ENCODE data around the gene WDFY4.

The WDFY4 gene

DNA sequence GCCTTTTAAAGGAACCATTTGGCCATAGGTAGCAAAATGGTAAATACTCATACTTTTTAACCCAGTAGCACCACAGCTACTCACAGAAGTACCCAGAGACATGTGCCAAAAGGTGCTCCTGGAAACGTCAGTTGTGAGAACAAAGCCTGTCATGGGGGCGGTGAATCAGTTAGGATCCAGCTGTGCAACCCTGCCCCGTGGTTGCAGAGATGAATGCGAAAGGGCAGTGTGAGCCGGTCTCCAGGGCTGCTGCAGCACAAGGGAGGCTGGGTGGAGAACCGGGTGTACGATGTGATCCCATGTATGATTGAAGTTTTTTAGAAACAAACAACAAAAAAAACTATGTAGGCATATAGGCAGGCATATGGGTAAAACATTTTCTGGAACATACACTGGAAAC, 256.3 kb downstream of the WDFY4 start:
- no peak for DNase-seq (ENCODE audit: low read depth in 1 of 2, low spot score in 1 of 2)

DNA sequence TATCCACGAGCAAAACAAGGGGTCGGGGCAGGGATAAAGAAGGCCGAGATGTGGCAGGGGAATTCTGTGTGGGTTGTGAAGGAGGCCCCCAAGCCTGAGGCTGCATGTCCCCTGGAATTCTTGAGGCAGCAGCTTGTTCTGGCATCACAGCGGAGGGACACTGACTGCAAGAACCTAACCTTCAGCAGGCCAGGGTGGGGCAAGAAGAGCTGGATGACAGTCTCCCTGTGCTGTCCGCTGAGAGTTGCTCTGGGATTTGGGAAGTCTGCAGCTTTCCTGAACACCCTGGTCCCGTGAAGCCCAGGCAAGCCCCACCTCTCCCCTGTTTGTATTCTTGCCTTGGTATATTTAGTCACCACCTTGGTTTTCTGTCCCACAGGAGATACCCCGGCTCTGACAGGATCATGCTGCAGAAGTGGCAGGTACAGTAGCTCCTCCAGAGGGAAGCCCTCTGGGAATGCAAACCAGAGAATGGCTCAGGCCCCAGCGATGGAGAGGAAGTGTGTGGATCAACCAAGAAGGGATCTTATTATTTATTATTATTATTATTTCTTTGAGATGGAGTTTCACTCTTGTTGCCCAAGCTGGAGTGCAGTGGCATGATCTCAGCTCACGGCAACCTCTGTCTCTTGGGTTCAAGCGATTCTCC, 256.9 kb downstream of the WDFY4 start:
- DNase-seq (ENCODE audit: low read depth in 1 of 2, low spot score in 1 of 2): no peak

- DNase-seq (ENCODE audit: low read depth in 1 of 2, low spot score in 1 of 2): no peak
Measured at GRCh38 chr10:48943096-48943495, 258.4 kb downstream of the WDFY4 start.

- DNase-seq (ENCODE audit: low read depth in 1 of 2, low spot score in 1 of 2): no peak
Measured at GRCh38 chr10:48944171-48944570, 259.5 kb downstream of the WDFY4 start.

- DNase-seq (ENCODE audit: low read depth in 1 of 2, low spot score in 1 of 2): no peak
Measured at GRCh38 chr10:48945441-48946130, 260.9 kb downstream of the WDFY4 start.

GRCh38 chr10:48946332-48946731, 261.7 kb downstream of the WDFY4 start:
- no peak for DNase-seq (ENCODE audit: low read depth in 1 of 2, low spot score in 1 of 2)

GRCh38 chr10:48946891-48947500, 262.3 kb downstream of the WDFY4 start:
- DNase-seq (ENCODE audit: low read depth in 1 of 2, low spot score in 1 of 2): no peak

- no peak for DNase-seq (ENCODE audit: low read depth in 1 of 2, low spot score in 1 of 2)
Measured at GRCh38 chr10:48947690-48948469, 263.2 kb downstream of the WDFY4 start.

DNA sequence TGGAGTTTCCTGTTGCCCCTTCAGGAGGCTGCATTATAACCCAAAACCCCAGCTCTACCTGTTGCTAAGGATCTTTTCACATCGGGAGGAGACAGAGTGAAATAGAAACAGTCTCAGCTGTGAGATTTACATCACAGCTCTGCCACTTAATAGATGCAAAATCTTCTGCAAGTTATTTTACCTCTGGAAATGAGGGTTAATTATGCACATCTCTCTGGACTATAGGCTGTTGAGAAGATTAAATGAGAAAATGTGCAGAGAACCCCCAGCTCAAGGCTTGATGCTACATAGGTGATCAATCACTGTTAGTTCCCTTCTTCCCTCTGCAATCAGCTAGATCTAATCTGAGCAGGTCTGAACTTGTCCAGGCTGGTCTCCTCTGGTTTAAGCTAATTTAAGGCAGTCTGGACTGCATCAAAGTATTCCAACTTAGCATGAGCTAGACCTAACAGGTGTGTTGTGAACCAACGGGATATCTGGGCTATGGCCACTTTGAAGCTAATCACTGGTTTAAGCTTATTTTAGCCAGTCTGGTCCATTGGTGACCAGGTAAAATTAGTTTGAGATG, 263.9 kb downstream of the WDFY4 start:
- DNase-seq (ENCODE audit: low read depth in 1 of 2, low spot score in 1 of 2): no peak

DNA sequence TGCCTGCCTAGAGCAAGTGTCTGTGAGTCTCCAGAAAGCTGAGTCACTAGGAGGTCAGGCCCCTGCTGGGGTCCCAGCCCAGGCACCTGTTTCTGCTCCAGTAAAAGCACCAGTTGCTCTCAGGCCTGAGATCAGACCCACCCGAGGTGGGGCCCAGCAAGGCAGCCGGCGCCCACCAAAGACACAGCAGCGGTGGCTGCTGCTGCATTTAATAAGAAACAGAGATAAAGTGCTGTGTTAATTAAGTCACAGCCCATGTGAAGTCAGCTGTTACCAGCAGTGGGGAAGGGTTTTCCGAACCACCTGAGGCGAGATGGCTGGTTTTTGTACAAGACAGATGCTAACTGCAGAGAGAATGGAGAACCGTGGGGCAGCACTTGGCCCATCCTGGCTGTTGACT, 267.0 kb downstream of the WDFY4 start:
- DNase-seq (ENCODE audit: low read depth in 1 of 2, low spot score in 1 of 2): no peak

GRCh38 chr10:48957361-48958151, 272.9 kb downstream of the WDFY4 start:
- no peak for DNase-seq (ENCODE audit: low read depth in 1 of 2, low spot score in 1 of 2)

GRCh38 chr10:48958598-48959190, 274.0 kb downstream of the WDFY4 start:
- DNase-seq (ENCODE audit: low read depth in 1 of 2, low spot score in 1 of 2): no peak

GRCh38 chr10:48964038-48964437, 279.4 kb downstream of the WDFY4 start:
- no peak for DNase-seq (ENCODE audit: low read depth in 1 of 2, low spot score in 1 of 2)

GRCh38 chr10:48965460-48965859, 280.8 kb downstream of the WDFY4 start:
- DNase-seq (ENCODE audit: low read depth in 1 of 2, low spot score in 1 of 2): no peak

- DNase-seq (ENCODE audit: low read depth in 1 of 2, low spot score in 1 of 2): no peak
Measured at GRCh38 chr10:48968036-48968435, 283.4 kb downstream of the WDFY4 start.

DNA sequence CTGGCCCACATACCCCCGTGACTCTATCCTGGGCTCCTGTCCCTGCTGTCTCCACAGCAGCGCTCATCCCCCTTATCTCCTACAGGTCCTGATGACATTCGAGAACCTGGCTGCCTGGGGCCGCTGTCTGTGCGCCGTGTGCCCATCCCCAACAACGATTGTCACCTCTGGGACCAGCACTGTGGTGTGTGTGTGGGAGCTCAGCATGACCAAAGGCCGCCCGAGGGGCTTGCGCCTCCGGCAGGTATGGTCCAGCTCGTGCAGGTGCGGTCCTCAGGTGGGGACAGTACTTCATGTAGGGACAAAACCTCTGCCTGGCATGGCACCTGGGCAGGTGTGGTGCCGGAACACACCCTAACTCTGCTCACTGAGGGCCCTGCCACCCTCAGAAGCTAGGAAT, 285.4 kb downstream of the WDFY4 start:
- no peak for DNase-seq (ENCODE audit: low read depth in 1 of 2, low spot score in 1 of 2)

GRCh38 chr10:48970654-48971053, 286.0 kb downstream of the WDFY4 start:
- no peak for DNase-seq (ENCODE audit: low read depth in 1 of 2, low spot score in 1 of 2)

GRCh38 chr10:48973065-48973464, 288.4 kb downstream of the WDFY4 start:
- no peak for DNase-seq (ENCODE audit: low read depth in 1 of 2, low spot score in 1 of 2)

GRCh38 chr10:48974510-48975156, 290.0 kb downstream of the WDFY4 start:
- no peak for DNase-seq (ENCODE audit: low read depth in 1 of 2, low spot score in 1 of 2)

DNA sequence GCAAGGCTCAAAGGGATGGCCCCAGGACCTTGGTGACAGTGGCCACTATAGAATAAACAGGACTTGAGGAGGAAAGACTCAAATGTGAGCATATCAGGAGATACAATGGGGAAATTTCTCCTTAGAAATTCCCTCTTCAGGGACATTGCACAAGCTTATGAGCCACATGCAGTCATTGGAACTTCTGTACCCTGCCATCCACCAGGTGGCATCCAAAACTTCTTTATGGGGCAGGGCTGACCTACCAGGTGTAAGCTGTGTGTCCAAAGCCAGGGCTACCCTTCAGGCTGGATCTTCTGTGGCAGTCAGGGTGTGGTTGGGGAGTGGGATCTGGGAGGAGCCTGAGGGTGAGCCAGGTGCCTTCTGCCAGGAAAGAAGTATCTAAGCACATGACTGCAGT, 291.5 kb downstream of the WDFY4 start:
- DNase-seq (ENCODE audit: low read depth in 1 of 2, low spot score in 1 of 2): no peak

All from activated CD4-positive, alpha-beta T cell treated with anti-CD3 and anti-CD28 coated beads, Interleukin-2, amount 50 U/mL, for 24 hours (primary cell).